ENCODE measurements around the gene ASAP2.

Gene ASAP2

DNA sequence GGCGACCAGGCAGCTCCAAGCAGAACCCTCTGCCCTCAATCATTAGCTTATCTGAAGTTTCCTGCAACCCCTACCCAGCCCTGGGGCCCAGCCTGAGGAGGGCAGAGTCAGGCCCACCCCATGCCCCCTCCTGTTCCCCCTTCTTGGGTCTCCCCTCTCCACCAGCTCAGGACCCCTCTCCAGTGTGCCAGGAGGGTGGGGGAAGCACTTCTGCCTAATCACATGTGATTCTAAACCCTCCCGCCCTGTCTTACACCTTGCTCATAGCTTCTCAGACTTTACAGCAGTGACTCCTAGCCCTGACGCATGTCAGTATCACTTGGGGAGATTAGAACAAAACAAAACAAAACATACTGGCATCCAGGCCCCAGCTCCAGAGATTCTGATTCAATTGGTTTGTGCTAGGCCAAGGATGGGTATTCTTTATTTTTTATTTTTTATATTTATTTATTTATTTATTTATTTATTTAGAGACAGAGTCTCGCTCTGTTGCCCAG is 42.5 kb upstream of the ASAP2 start:
- DNase-seq (ENCODE audit: low spot score), result no peak
- in situ Hi-C loops (cut with MboI; ENCODE audit: low pct_unique_long_range_greater_than_20kb, low sequenced_read_pairs, unreplicated experiment), result no loop called here
- no peak for TF ChIP-seq CTCF (IDR thresholded peaks at IDR 0.05; ENCODE audit: extremely low read depth, insufficient read depth, missing control alignments)

GRCh38 chr2:9165625-9166024 is 41.0 kb upstream of the ASAP2 start:
- DNase-seq (ENCODE audit: low spot score), result no peak
- no peak for TF ChIP-seq CTCF (IDR thresholded peaks at IDR 0.05; ENCODE audit: extremely low read depth, insufficient read depth, missing control alignments)
- in situ Hi-C loops (cut with MboI; ENCODE audit: low pct_unique_long_range_greater_than_20kb, low sequenced_read_pairs, unreplicated experiment), result no loop called here

- in situ Hi-C loops (cut with MboI; ENCODE audit: low pct_unique_long_range_greater_than_20kb, low sequenced_read_pairs, unreplicated experiment), result no loop called here
- DNase-seq (ENCODE audit: low spot score), result no peak
- TF ChIP-seq CTCF (IDR thresholded peaks at IDR 0.05; ENCODE audit: extremely low read depth, insufficient read depth, missing control alignments), result no peak
Measured at GRCh38 chr2:9166579-9167377, 39.8 kb upstream of the ASAP2 start.

GRCh38 chr2:9167718-9168657 is 38.6 kb upstream of the ASAP2 start:
- in situ Hi-C loops (cut with MboI; ENCODE audit: low pct_unique_long_range_greater_than_20kb, low sequenced_read_pairs, unreplicated experiment), result no loop called here
- no peak for DNase-seq (ENCODE audit: low spot score)
- no peak for TF ChIP-seq CTCF (IDR thresholded peaks at IDR 0.05; ENCODE audit: extremely low read depth, insufficient read depth, missing control alignments)

- in situ Hi-C loops (cut with MboI; ENCODE audit: low pct_unique_long_range_greater_than_20kb, low sequenced_read_pairs, unreplicated experiment), result no loop called here
- DNase-seq (ENCODE audit: low spot score), result no peak
- no peak for TF ChIP-seq CTCF (IDR thresholded peaks at IDR 0.05; ENCODE audit: extremely low read depth, insufficient read depth, missing control alignments)
Measured at GRCh38 chr2:9168821-9169221, 37.8 kb upstream of the ASAP2 start.

GRCh38 chr2:9169349-9170107 is 37.1 kb upstream of the ASAP2 start:
- in situ Hi-C loops (cut with MboI; ENCODE audit: low pct_unique_long_range_greater_than_20kb, low sequenced_read_pairs, unreplicated experiment), result no loop called here
- no peak for TF ChIP-seq CTCF (IDR thresholded peaks at IDR 0.05; ENCODE audit: extremely low read depth, insufficient read depth, missing control alignments)
- DNase-seq (ENCODE audit: low spot score), result no peak

Measured in GM13977 (cell line).